NB4 (cell line): Measurements from ENCODE around the gene TSFM.

Experiments
- CTCF ChIP-seq: IDR thresholded peaks from one replicate; pipeline ENCODE4 v1.5.1; 2012; ENCODE audit warnings: low read depth, low read length
- POLR2A ChIP-seq: IDR thresholded peaks from 2 replicates; pipeline ENCODE4 v1.6.1; 2011; ENCODE audit warnings: mild to moderate bottlenecking; ENCODE audit not compliant: insufficient read length; ENCODE audit errors: extremely low read depth

DNA sequence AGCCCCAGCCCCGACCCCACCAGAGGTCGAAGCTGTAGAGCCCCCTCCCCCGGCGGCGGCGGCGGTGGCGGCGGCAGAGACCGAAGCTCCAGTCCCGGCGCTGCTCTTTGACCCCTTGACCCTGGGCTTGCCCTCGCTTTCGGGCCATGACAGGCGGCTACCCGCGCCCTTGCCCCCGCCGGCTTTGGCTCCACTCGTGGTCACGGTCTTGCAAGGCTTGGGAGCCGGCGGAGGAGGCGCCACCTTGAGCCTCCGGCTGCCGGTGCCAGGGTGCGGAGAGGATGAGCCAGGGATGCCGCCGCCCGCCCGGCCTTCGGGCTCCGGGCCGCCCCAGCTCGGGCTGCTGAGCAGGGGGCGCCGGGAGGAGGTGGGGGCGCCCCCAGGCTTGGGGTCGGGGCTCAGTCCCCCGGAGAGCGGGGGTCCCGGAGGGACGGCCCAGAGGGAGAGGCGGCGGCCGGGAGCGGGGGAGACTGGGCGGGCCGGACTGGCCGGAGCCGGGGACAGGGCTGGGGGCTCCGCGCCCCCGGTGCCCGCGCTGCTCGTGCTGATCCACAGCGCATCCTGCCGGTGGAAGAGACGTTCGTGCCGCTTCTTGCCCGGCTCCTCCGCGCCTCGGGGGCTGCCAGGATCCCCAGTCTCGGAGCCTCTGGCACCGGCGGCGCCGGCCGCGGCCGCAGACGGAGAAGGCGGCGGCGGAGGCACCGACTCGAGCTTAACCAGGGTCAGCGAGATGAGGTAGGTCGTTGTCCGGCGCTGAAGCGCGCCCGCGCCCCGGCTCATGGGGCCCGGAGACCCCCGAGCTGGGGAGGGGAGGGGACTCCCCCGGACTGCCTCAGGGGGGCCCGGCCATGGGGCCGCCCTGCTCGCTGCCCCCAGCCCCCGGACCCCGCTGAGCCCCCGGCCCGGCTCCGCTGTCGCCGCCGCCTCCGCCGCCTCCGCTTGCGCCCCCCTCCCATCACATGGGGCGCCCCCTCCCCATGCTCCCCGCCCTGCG, 44.8 kb upstream of the TSFM start:
- no peak for TF ChIP-seq POLR2A
- TF ChIP-seq CTCF: no peak
